H9 (cell line): Measurements from ENCODE around the gene CSTF1. TPM values are rescaled to one million over a fixed set of nuclear protein-coding genes. Genes with fewer than 3 reads are reported as not detected.

Source experiments
- DNase-seq: peaks from one replicate; pipeline ENCODE4 v3.0.0-alpha.2; 2017
- H2AFZ ChIP-seq: one replicate; pipeline ENCODE4 v1.6.1; 2013; ENCODE audit warnings: mild to moderate bottlenecking, low read length, control low read depth, moderate library complexity
- H2AK5ac ChIP-seq: 2 replicates; pipeline ENCODE4 v1.6.1; 2013; ENCODE audit warnings: low read length, control low read depth, mixed read lengths; ENCODE audit not compliant: insufficient read length
- H2BK120ac ChIP-seq: one replicate; pipeline ENCODE4 v1.6.1; 2013; ENCODE audit warnings: low read depth, mild to moderate bottlenecking, low read length, control low read depth, inconsistent platforms; ENCODE audit not compliant: poor library complexity, severe bottlenecking
- H2BK12ac ChIP-seq: 2 replicates; pipeline ENCODE4 v1.6.1; 2013; ENCODE audit warnings: low read length, control low read depth, mixed read lengths, low read depth; ENCODE audit not compliant: insufficient read length
- H2BK15ac ChIP-seq: 2 replicates; pipeline ENCODE4 v1.6.1; 2013; ENCODE audit warnings: low read depth, low read length, control low read depth
- H2BK20ac ChIP-seq: one replicate; pipeline ENCODE4 v1.6.1; 2013; ENCODE audit warnings: low read depth, mild to moderate bottlenecking, low read length, control low read depth, inconsistent platforms; ENCODE audit not compliant: poor library complexity, severe bottlenecking
- H2BK5ac ChIP-seq: 2 replicates; pipeline ENCODE4 v1.6.1; 2013; ENCODE audit warnings: low read length, control low read depth, mixed read lengths; ENCODE audit not compliant: insufficient read length
- H3K14ac ChIP-seq: 2 replicates; pipeline ENCODE4 v1.6.1; 2013; ENCODE audit warnings: low read length, control low read depth; ENCODE audit not compliant: insufficient read depth
- H3K18ac ChIP-seq: 2 replicates; pipeline ENCODE4 v1.6.1; 2013; ENCODE audit warnings: low read depth, mild to moderate bottlenecking, mixed read lengths, low read length, control low read depth; ENCODE audit not compliant: insufficient read length
- H3K23ac ChIP-seq: 2 replicates; pipeline ENCODE4 v1.6.1; 2013; ENCODE audit warnings: low read length, control low read depth, mixed read lengths, low read depth; ENCODE audit not compliant: insufficient read length
- H3K23me2 ChIP-seq: 2 replicates; pipeline ENCODE4 v1.6.1; 2013; ENCODE audit warnings: low read depth, mild to moderate bottlenecking, mixed read lengths, low read length, control low read depth; ENCODE audit not compliant: insufficient read length, poor library complexity, severe bottlenecking
- H3K27ac ChIP-seq: 2 replicates; pipeline ENCODE4 v1.5.1; 2013; ENCODE audit warnings: low read length, control low read depth, mixed read lengths, low read depth; ENCODE audit not compliant: insufficient read length
- H3K27me3 ChIP-seq: 2 replicates; pipeline ENCODE4 v1.6.1; 2013; ENCODE audit warnings: low read length, control low read depth, inconsistent platforms; ENCODE audit not compliant: insufficient read depth
- H3K4ac ChIP-seq: 2 replicates; pipeline ENCODE4 v1.6.1; 2013; ENCODE audit warnings: low read depth, mild to moderate bottlenecking, control low read depth, inconsistent platforms, low read length, moderate library complexity
- H3K4me1 ChIP-seq: 2 replicates; pipeline ENCODE4 v1.6.1; 2013; ENCODE audit warnings: low read length, control low read depth, inconsistent platforms; ENCODE audit not compliant: insufficient read depth
- H3K4me2 ChIP-seq: 2 replicates; pipeline ENCODE4 v1.6.1; 2013; ENCODE audit warnings: low read length, control low read depth, mixed read lengths; ENCODE audit not compliant: insufficient read length, insufficient read depth
- H3K56ac ChIP-seq: 2 replicates; pipeline ENCODE4 v1.6.1; 2013; ENCODE audit warnings: low read depth, mild to moderate bottlenecking, mixed read lengths, low read length, control low read depth; ENCODE audit not compliant: insufficient read length
- H3K79me1 ChIP-seq: 2 replicates; pipeline ENCODE4 v1.6.1; 2013; ENCODE audit warnings: low read depth, mild to moderate bottlenecking, moderate library complexity, low read length, control low read depth, inconsistent platforms; ENCODE audit not compliant: insufficient read depth, poor library complexity, severe bottlenecking
- H3K79me2 ChIP-seq: 2 replicates; pipeline ENCODE4 v1.6.1; 2013; ENCODE audit warnings: low read length, control low read depth, inconsistent platforms; ENCODE audit not compliant: insufficient read depth
- H3K9ac ChIP-seq: 2 replicates; pipeline ENCODE4 v1.6.1; 2013; ENCODE audit warnings: low read length, control low read depth, mixed read lengths; ENCODE audit not compliant: insufficient read length; ENCODE audit errors: extremely low read depth
- H3K9me3 ChIP-seq: one replicate; pipeline ENCODE4 v1.6.1; 2013; ENCODE audit warnings: low read depth, low read length, inconsistent platforms; ENCODE audit not compliant: control insufficient read depth
- H3T11ph ChIP-seq: one replicate; pipeline ENCODE4 v1.6.1; 2013; ENCODE audit warnings: mild to moderate bottlenecking, low read length, control low read depth, inconsistent platforms
- H4K20me1 ChIP-seq: one replicate; pipeline ENCODE4 v1.6.1; 2013; ENCODE audit not compliant: control insufficient read depth, insufficient read length, insufficient read depth
- H4K5ac ChIP-seq: 2 replicates; pipeline ENCODE4 v1.6.1; 2013; ENCODE audit warnings: low read depth, mild to moderate bottlenecking, mixed read lengths, low read length, control low read depth; ENCODE audit not compliant: insufficient read length
- H4K8ac ChIP-seq: replicated peaks from 2 replicates; pipeline ENCODE4 v1.6.1; 2013; ENCODE audit warnings: low read length, control low read depth, mixed read lengths, low read depth; ENCODE audit not compliant: insufficient read length
- H4K91ac ChIP-seq: 2 replicates; pipeline ENCODE4 v1.6.1; 2013; ENCODE audit warnings: low read depth, mild to moderate bottlenecking, moderate library complexity, mixed read lengths, low read length, control low read depth; ENCODE audit not compliant: insufficient read length
- H3K27ac Mint-ChIP-seq, 3 experiments: 2 replicates in 2 of 3; 3 replicates in 1 of 3; pipeline ENCODE4 v1.8.0; 2020 to 2021; ENCODE audit warnings: mixed read lengths in 3 of 3, mild to moderate bottlenecking in 1 of 3, moderate library complexity in 1 of 3
- H3K27me3 Mint-ChIP-seq: 2 replicates; pipeline ENCODE4 v1.8.0; 2021; ENCODE audit warnings: low read depth, mild to moderate bottlenecking, moderate library complexity, mixed read lengths
- H3K36me3 Mint-ChIP-seq, 3 experiments: 2 replicates in 2 of 3; 3 replicates in 1 of 3; pipeline ENCODE4 v1.8.0; 2020 to 2021; ENCODE audit warnings: low read depth in 3 of 3, mixed read lengths in 3 of 3; ENCODE audit not compliant: insufficient read depth in 1 of 3
- H3K4me1 Mint-ChIP-seq, 2 experiments: 2 replicates each; pipeline ENCODE4 v1.8.0; 2020; ENCODE audit warnings: mixed read lengths in 2 of 2
- H3K4me3 Mint-ChIP-seq, 2 experiments: 2 replicates in 1 of 2; 3 replicates in 1 of 2; pipeline ENCODE4 v1.8.0; 2020 to 2021; ENCODE audit warnings: mild to moderate bottlenecking in 2 of 2, mixed read lengths in 2 of 2, moderate library complexity in 1 of 2
- H3K9me3 Mint-ChIP-seq, 2 experiments: 2 replicates in 1 of 2; 3 replicates in 1 of 2; pipeline ENCODE4 v1.8.0; 2020; ENCODE audit warnings: mild to moderate bottlenecking in 2 of 2, mixed read lengths in 2 of 2, moderate library complexity in 1 of 2
- WGBS: extraction: QIAGEN DNeasy Blood & Tissue Kit; methylation state at CpG from one replicate; pipeline ENCODE4 v1.1.7; 2013; ENCODE audit warnings: missing lambda C conversion rate, low lambda C conversion rate, mixed read lengths; ENCODE audit not compliant: insufficient read length; ENCODE audit errors: extremely low coverage; 5-methylcytosine and 5-hydroxymethylcytosine counted together
- total RNA-seq: library from RNA; stranded (reverse); gene quantifications from 2 replicates; pipeline ENCODE4 v1.2.1, GENCODE V29; 2021
- TF ChIP-seq, protein P1 (sequence below): fragments of 200-600 bp; sonication (generic); conservative IDR thresholded peaks from 3 replicates; pipeline ENCODE4 v1.8.0; 2021; ENCODE audit warnings: antibody characterized with exemption, mild to moderate bottlenecking

The CSTF1 gene
- total RNA-seq, 1 experiment from 2014 or later = 72.9 TPM

DNA sequence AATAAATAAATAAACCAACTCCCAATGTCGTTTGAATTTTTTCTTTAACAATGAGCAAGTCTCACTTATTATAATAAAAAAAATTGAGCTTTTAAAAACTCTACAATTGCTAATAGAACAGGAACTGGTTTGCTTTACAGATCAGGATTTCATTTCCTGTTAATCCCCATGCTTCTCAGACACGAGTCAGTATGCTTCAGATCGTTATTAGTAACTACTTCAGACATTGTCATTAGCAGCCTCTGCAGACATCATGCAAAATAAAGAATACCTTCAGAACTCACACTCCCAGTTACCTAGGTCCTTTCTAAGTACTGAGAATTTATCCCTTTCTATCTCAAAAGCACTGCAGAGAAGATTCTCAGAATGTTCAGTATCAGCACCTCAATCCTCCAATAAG lies 43.7 kb upstream of the CSTF1 start:
- H3T11ph ChIP-seq = no peak overlapping the region
- Mint-ChIP-seq H3K4me1 (peaks cover 21% of the 10 kb centered on the region in 2 experiments), H3K4me3 (no peak overlapping the region), H3K9me3 (peaks cover 0 to 3% of the 10 kb centered on the region in 2 experiments; a peak in 1 of 5 replicates), H3K27me3 (peaks cover 88% of the 10 kb centered on the region), H3K27ac (no peak overlapping the region), H3K36me3 (no peaks in the 10 kb centered on the region; a peak in 2 of 7 replicates)
- H3K4ac ChIP-seq = no peak overlapping the region
- H2BK20ac ChIP-seq = no peak overlapping the region
- no peak overlapping the region for H2AFZ ChIP-seq
- DNase-seq = no peak
- no peak overlapping the region for H3K4me2 ChIP-seq
- no peaks in the 10 kb centered on the region for H4K20me1 ChIP-seq
- no peak overlapping the region for H3K14ac ChIP-seq
- H3K27me3 ChIP-seq = peaks cover 26% of the 10 kb centered on the region; the same call in 1 of the 2 replicates
- H3K23ac ChIP-seq = no peak overlapping the region
- no peaks in the 10 kb centered on the region for H3K79me1 ChIP-seq
- H4K91ac ChIP-seq = no peak overlapping the region
- no peak overlapping the region for H2AK5ac ChIP-seq
- H4K5ac ChIP-seq = no peak overlapping the region
- H3K9ac ChIP-seq = no peak overlapping the region
- no peak overlapping the region for H2BK12ac ChIP-seq
- TF ChIP-seq, protein P1, sequence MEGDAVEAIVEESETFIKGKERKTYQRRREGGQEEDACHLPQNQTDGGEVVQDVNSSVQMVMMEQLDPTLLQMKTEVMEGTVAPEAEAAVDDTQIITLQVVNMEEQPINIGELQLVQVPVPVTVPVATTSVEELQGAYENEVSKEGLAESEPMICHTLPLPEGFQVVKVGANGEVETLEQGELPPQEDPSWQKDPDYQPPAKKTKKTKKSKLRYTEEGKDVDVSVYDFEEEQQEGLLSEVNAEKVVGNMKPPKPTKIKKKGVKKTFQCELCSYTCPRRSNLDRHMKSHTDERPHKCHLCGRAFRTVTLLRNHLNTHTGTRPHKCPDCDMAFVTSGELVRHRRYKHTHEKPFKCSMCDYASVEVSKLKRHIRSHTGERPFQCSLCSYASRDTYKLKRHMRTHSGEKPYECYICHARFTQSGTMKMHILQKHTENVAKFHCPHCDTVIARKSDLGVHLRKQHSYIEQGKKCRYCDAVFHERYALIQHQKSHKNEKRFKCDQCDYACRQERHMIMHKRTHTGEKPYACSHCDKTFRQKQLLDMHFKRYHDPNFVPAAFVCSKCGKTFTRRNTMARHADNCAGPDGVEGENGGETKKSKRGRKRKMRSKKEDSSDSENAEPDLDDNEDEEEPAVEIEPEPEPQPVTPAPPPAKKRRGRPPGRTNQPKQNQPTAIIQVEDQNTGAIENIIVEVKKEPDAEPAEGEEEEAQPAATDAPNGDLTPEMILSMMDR = no peak
- peaks cover 3% of the 10 kb centered on the region for H3K23me2 ChIP-seq
- H3K9me3 ChIP-seq = no peaks in the 10 kb centered on the region
- no peak overlapping the region for H3K56ac ChIP-seq
- no peak overlapping the region for H2BK5ac ChIP-seq
- H3K4me1 ChIP-seq = peaks cover 4% of the 10 kb centered on the region
- no peak overlapping the region for H4K8ac ChIP-seq
- no peak overlapping the region for H2BK120ac ChIP-seq
- H3K27ac ChIP-seq = no peak overlapping the region
- WGBS = no CpG with 5 or more reads among the region's 3 CpGs
- no peaks in the 10 kb centered on the region for H3K79me2 ChIP-seq
- no peak overlapping the region for H3K18ac ChIP-seq
- no peak overlapping the region for H2BK15ac ChIP-seq
